HCT116 (cell line): ENCODE results near the gene ACOD1.

Experiments
- CTCF ChIP-seq, 3 experiments: fragments of 200-600 bp in 1 of 3; sonication (generic) in 1 of 3; IDR thresholded peaks in 2 of 3; conservative IDR thresholded peaks in 1 of 3; 2 replicates each; pipeline ENCODE4 v1.5.1; 2012 to 2017; ENCODE audit warnings: low read depth in 2 of 3, low read length in 2 of 3, antibody characterized with exemption in 1 of 3, borderline replicate concordance in 1 of 3, control low read depth in 1 of 3, mild to moderate bottlenecking in 1 of 3, mixed read lengths in 1 of 3, mixed run types in 1 of 3, moderate library complexity in 1 of 3; ENCODE audit not compliant: insufficient read depth in 1 of 3
- ELF1 ChIP-seq: IDR thresholded peaks from 2 replicates; pipeline ENCODE4 v1.6.1; 2012; ENCODE audit warnings: low read depth, borderline replicate concordance
- EZH2 ChIP-seq: fragments of 200-600 bp; sonication (generic); IDR thresholded peaks from 2 replicates; pipeline ENCODE4 v1.6.1; 2017; ENCODE audit warnings: antibody characterized with exemption, mixed run types
- POLR2A ChIP-seq: IDR thresholded peaks from 2 replicates; pipeline ENCODE4 v1.7.0; 2011; ENCODE audit warnings: borderline replicate concordance; ENCODE audit not compliant: insufficient read depth, insufficient read length; ENCODE audit errors: extremely low read depth
- RAD21 ChIP-seq: IDR thresholded peaks from 2 replicates; pipeline ENCODE4 v1.6.1; 2012; ENCODE audit warnings: low read depth, mild to moderate bottlenecking
- REST ChIP-seq: IDR thresholded peaks from 2 replicates; pipeline ENCODE4 v1.6.1; 2012; ENCODE audit warnings: low read depth
- SP1 ChIP-seq: IDR thresholded peaks from 2 replicates; pipeline ENCODE4 v1.6.1; 2012; ENCODE audit warnings: low read depth
- YY1 ChIP-seq: IDR thresholded peaks from 2 replicates; pipeline ENCODE4 v1.6.1; 2011; ENCODE audit warnings: low read length, low read depth, moderate library complexity, mild to moderate bottlenecking; ENCODE audit not compliant: insufficient replicate concordance; ENCODE audit errors: extremely low read depth
- TF ChIP-seq, protein P1 (sequence below): IDR thresholded peaks from 2 replicates; pipeline ENCODE4 v1.6.1; 2012

DNA sequence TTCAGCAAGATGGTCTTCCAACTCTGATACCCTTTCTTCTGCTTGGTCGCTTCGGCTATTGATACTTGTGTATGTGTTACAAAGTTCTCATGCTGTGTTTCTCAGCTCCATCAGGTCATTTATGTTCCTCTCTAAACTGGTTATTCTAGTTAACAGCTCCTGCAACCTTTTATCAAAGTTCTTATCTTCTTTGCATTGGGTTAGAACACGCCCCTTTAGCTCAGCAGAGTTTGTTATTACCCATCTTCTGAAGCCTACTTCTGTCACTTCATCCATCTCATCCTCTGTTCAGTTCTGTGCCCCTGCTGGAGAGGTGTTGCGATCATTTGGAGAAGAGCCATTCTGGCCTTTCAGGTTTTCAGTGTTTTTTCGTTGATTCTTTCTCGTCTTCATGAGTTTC is 18.7 kb downstream of the ACOD1 start:
- no peak for TF ChIP-seq CTCF (IDR thresholded peaks at IDR 0.05 in 2 of 3, conservative IDR thresholded peaks at IDR 0.05 in 1 of 3; ENCODE audit: borderline replicate concordance in 1 of 3, insufficient read depth in 1 of 3, low read depth in 2 of 3, low read length in 2 of 3)
- no peak for TF ChIP-seq POLR2A
- no peak for TF ChIP-seq YY1
- TF ChIP-seq RAD21 = no peak
- TF ChIP-seq REST = no peak
- no peak for TF ChIP-seq EZH2
- TF ChIP-seq ELF1 = no peak
- TF ChIP-seq, protein P1, sequence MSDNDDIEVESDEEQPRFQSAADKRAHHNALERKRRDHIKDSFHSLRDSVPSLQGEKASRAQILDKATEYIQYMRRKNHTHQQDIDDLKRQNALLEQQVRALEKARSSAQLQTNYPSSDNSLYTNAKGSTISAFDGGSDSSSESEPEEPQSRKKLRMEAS = no peak
- no peak for TF ChIP-seq SP1
